Measurements from ENCODE around the gene OR51L1. TPM values are rescaled to one million over a fixed set of nuclear protein-coding genes. Genes with fewer than 3 reads are reported as not detected.

OR51L1 gene
- total and polyA plus RNA-seq, 2 of the 13 experiments (the other 11 are each of a cell fraction or from before 2014, with no cell fraction given), result not detected

- TF ChIP-seq SOX6 (IDR thresholded peaks at IDR 0.05), result no peak
- TF ChIP-seq SOX6 (CRISPR knock-in tag; IDR thresholded peaks at IDR 0.05), result no peak
- TF ChIP-seq KIAA2018 (CRISPR knock-in tag; IDR thresholded peaks at IDR 0.05; ENCODE audit: borderline replicate concordance), result no peak
- TF ChIP-seq ZNF160 (CRISPR knock-in tag; IDR thresholded peaks at IDR 0.05), result no peak
Measured at GRCh38 chr11:5036669-5037068, 42.0 kb downstream of the OR51L1 start (continued).

GRCh38 chr11:5037926-5038325 is 43.3 kb downstream of the OR51L1 start:
- no peak overlapping the region for H3K4me2 ChIP-seq (ENCODE audit: low read depth, low read length)
- H4K20me1 ChIP-seq (ENCODE audit: insufficient read depth, low read length), result no peaks in the 10 kb centered on the region
- ATAC-seq (no peak), DNase-seq (ENCODE audit: low spot score) (no peak), FAIRE-seq (no peak)
- CTCF ChIA-PET (ENCODE audit: low intra/inter-chr PET ratio, low total read pairs), result no interaction called here
- H3K36me3 ChIP-seq (replicated peaks in 1 of 2; ENCODE audit: control insufficient read depth in 1 of 2, insufficient read depth in 2 of 2, low read length in 2 of 2), result no peaks in the 10 kb centered on the region
- H3K9me3 ChIP-seq (ENCODE audit: low read length), result no peaks in the 10 kb centered on the region
- H3K27me3 ChIP-seq (ENCODE audit: control insufficient read depth in 1 of 2, insufficient read depth in 2 of 2, low read length in 2 of 2), result no peaks in the 10 kb centered on the region
- intact Hi-C loops (cut with micrococcal nuclease; ENCODE audit: unreplicated experiment) (no loop called here), in situ Hi-C loops (cut with HindIII; ENCODE audit: extremely low pct_ligation_motif_present, low pct_unique_long_range_greater_than_20kb) (no loop called here)
- no peak overlapping the region for H3K4me3 ChIP-seq (replicated peaks in 1 of 3; ENCODE audit: insufficient read depth in 1 of 3, low read depth in 2 of 3, low read length in 3 of 3)
- no peaks in the 10 kb centered on the region for H3K4me1 ChIP-seq (ENCODE audit: insufficient read depth, low read length)
- no peak overlapping the region for H3K27ac ChIP-seq (ENCODE audit: extremely low read length, insufficient read depth, low read length)
- 19% methylated on average over 2 of the region's 2 CpGs for WGBS (ENCODE audit: low lambda C conversion rate)
- no peak for TF ChIP-seq KIAA2018 (CRISPR knock-in tag; IDR thresholded peaks at IDR 0.05; ENCODE audit: borderline replicate concordance)
- peak; percentile 56 to 76 for TF ChIP-seq MAFK (conservative IDR thresholded peaks at IDR 0.05 in 1 of 2, IDR thresholded peaks at IDR 0.05 in 1 of 2; ENCODE audit: low read length in 2 of 2)
- peak; percentile 65 for TF ChIP-seq MAFF (IDR thresholded peaks at IDR 0.05; ENCODE audit: low read depth, low read length)
- no TSS peak for BruUV-seq (replicated peaks)
- no peak overlapping the region for H2AFZ ChIP-seq (ENCODE audit: low read length)
- no peaks in the 10 kb centered on the region for H3K79me2 ChIP-seq (ENCODE audit: insufficient read depth, low read length)
- POLR2A ChIA-PET, result no interaction called here
- H3K9ac ChIP-seq (ENCODE audit: insufficient read depth, low read depth, low read length), result no peak overlapping the region
